ENCODE measurements around the gene EEF1A1. TPM values are rescaled to one million over a fixed set of nuclear protein-coding genes. Genes with fewer than 3 reads are reported as not detected.

Gene EEF1A1
- total RNA-seq, 2 donors from 2014 or later: 4,267 to 4,798 TPM

DNA sequence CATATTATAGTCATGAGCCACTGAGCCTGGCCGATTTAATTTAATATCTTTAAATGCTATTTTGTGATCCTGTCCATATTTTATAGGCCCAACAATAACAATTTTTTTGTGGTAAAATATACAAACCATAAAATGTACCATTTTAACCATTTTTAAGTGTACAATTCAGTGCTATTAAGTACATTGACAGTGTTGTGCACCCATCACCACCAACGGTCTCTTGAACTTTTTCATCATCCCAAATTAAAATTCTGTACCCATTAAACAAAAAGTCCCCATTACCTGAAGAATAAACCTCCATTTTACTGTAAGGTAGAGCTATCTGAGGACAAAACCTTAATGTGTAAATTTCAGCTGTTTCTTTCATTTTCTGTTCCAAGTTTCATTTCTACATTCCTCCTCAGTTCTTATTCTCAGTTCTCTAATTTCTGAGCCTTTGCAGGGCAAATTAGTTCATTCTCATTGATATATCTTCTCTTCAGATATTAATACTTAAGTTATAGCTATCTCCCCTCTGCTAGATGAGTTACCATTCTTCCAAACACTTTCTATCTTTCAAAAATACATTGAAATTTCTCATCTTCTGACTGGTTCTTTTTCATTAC is 49.0 kb downstream of the EEF1A1 start:
- no peak overlapping the region for H3K4me3 ChIP-seq
- no peak for ATAC-seq

More for the DNA sequence above, 49.0 kb downstream of the EEF1A1 start:
- TF ChIP-seq CTCF (IDR thresholded peaks at IDR 0.05): no peak
- no peak for TF ChIP-seq POLR2A (IDR thresholded peaks at IDR 0.05)
- H3K4me1 ChIP-seq: no peaks in the 10 kb centered on the region
- H3K36me3 ChIP-seq (replicated peaks in 1 of 2; ENCODE audit: insufficient read depth in 1 of 2, low read depth in 2 of 2): peaks cover 3 to 28% of the 10 kb centered on the region in 2 donors
- 70 to 76% methylated on average over 2 of the region's 2 CpGs for WGBS, 2 donors
- no peaks in the 10 kb centered on the region for H3K9me3 ChIP-seq
- no peaks in the 10 kb centered on the region for H3K27me3 ChIP-seq
- intact Hi-C loops (cut with DNase I): no loop called here
- DNase-seq: no peak
- H3K27ac ChIP-seq: no peak overlapping the region

Small RNA genes lying within 50 kb of the gene (small RNA-seq; reads per million reads assigned to genes)
- not detected for gene AL603910.2
- gene RN7SL827P: not detected

Other genes with a start within 250 kb of the EEF1A1 start
- not detected for gene DPPA5, start 166.8 kb downstream of the EEF1A1 start, total RNA-seq
- gene KHDC3L, start 158.4 kb downstream of the EEF1A1 start, total RNA-seq: not detected
- not detected for gene OOEP, start 151.1 kb downstream of the EEF1A1 start, total RNA-seq
- gene DDX43, start 126.2 kb downstream of the EEF1A1 start, total RNA-seq: 1 to 10 TPM in 1 of 2 donors, under 1 TPM in 1; 0.26 to 3.0 TPM
- gene CGAS, start 68.7 kb downstream of the EEF1A1 start, total RNA-seq: 1 to 10 TPM; 3.1 to 4.0 TPM
- gene MTO1, start 59.3 kb downstream of the EEF1A1 start, total RNA-seq: 10 to 100 TPM; 13.7 to 17.8 TPM
- 10 to 100 TPM in 1 of 2 donors, 1 to 10 TPM in 1; 4.9 to 11.2 TPM for gene SLC17A5, start 133.0 kb upstream of the EEF1A1 start, total RNA-seq
- gene CD109, start 175.2 kb upstream of the EEF1A1 start, total RNA-seq: 10 to 100 TPM in 1 of 2 donors, 1 to 10 TPM in 1; 2.6 to 30.7 TPM